GM11168 (cell line): ENCODE measurements around the gene TMEM8B.

Experiments used
- in situ Hi-C: fragments of 300-500 bp; cut with MboI; formaldehyde crosslinking; loops from one replicate; pipeline ENCODE4 v1.12.0; 2022; ENCODE audit warnings: low sequenced_read_pairs; ENCODE audit not compliant: unreplicated experiment

The TMEM8B gene, protein sequence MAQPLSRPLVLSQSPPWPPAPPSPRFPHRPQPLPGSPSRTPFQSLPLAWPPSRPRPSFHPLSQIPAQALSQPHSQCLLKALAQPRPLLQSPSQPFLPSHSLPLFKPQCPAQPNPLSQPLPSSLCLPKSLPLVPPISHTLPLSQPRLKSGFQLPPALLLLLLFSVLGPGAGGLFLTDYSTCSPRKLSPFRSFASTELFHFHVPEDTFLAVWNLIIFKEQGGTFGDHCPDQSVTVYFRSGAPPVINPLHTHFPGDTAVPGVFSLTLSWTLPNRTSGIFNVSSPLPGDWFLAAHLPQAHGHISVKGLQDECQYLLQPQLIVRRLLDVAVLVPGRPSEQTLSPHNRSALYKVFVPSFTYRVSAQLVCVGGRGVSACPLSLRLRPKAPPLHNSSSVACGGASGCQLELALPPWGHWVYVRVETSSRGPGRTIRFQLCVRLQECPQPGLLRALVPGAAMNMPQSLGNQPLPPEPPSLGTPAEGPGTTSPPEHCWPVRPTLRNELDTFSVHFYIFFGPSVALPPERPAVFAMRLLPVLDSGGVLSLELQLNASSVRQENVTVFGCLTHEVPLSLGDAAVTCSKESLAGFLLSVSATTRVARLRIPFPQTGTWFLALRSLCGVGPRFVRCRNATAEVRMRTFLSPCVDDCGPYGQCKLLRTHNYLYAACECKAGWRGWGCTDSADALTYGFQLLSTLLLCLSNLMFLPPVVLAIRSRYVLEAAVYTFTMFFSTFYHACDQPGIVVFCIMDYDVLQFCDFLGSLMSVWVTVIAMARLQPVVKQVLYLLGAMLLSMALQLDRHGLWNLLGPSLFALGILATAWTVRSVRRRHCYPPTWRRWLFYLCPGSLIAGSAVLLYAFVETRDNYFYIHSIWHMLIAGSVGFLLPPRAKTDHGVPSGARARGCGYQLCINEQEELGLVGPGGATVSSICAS

GRCh38 chr9:35829084-35829763, at the start of gene TMEM8B:
TSS of gene TMEM8B (plus strand) at chr9:35829228. CDS start at chr9:35829448, 220 bp downstream.
- in situ Hi-C loops, result no loop called here

- in situ Hi-C loops, result no loop called here
Measured at GRCh38 chr9:35781066-35781465, 48.0 kb upstream of the TMEM8B start.

GRCh38 chr9:35783418-35783817, 45.6 kb upstream of the TMEM8B start:
- in situ Hi-C loops, result no loop called here

DNA sequence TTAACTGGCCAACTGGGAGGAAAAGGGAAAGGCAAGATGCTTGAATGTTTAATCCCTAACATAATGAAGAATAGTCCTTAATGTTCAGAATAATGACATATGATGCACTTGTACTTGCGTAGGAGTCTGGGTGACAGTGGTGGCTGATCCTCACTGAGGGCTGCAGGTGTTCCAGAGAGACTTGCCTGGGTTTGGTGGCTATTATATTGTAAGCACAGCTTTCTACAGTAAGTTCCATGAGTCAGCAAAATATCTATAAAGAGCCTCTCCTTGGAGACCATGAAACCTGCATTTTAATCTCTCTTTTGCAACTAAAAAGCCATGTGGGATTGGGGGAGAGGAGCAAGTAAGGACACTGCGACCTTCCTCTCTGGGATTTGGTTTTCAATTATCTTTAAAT, 39.5 kb upstream of the TMEM8B start:
- in situ Hi-C loops, result loop anchor here (5.0 kb wide), 1 partner anchor 93 kb away; no protein-coding TSS in a partner anchor

- in situ Hi-C loops, result no loop called here
Measured at GRCh38 chr9:35790025-35790384, 39.0 kb upstream of the TMEM8B start.

DNA sequence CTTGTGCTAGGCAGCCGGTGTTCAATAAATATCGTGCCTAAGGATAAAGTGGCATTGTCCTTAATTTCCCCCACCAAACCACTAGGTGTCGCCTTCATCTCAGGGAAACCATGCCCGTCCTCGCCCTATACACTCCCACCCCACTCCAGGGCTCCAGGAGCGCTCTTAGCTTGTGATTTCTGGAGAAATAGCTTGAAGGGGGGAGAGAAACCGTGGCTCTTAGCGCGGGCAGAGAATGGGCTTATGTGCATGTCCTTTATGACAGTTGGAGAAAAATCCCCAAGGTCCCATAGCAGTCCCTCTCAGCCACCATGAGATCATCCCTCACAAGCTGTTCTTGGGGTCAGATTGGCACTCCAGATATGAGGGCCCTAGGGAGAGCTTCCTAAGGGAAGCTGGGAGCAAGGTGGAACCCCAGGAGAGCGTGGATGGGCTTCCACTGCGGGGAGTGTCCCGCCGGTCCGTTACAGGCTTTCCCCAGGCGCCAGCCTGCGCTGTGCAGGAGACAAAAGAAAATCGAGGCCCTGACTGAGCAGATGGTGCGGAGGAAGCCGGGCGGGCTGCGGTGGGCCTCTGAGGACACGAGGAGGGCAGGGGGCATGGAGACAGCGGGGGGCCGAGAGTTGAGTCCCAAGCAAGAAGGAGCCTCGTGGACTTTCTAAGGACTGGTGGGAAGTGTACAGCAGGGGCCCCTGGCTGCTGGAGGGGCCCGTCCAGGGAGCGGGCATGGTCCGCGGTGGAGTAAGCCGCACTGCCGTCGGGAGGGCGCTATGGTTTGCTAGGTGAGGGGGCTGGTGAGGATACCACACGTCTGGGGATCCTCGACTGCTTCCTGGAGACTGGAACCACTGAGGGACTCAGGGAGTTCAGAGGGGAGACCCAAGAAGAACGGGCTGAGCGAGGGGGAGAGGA, 38.4 kb upstream of the TMEM8B start:
- in situ Hi-C loops, result no loop called here

GRCh38 chr9:35791297-35791921, 37.6 kb upstream of the TMEM8B start, which contains the start of gene NPR2:
TSS of gene NPR2 (plus strand) at chr9:35791591. CDS start at chr9:35792409, 818 bp downstream.
- in situ Hi-C loops, result no loop called here

- in situ Hi-C loops, result no loop called here
Measured at GRCh38 chr9:35792024-35792813, 36.8 kb upstream of the TMEM8B start.

GRCh38 chr9:35792826-35793225, 36.2 kb upstream of the TMEM8B start:
- in situ Hi-C loops, result no loop called here

GRCh38 chr9:35793461-35793860, 35.6 kb upstream of the TMEM8B start:
- in situ Hi-C loops, result no loop called here

- in situ Hi-C loops, result no loop called here
Measured at GRCh38 chr9:35795695-35796094, 33.3 kb upstream of the TMEM8B start.

DNA sequence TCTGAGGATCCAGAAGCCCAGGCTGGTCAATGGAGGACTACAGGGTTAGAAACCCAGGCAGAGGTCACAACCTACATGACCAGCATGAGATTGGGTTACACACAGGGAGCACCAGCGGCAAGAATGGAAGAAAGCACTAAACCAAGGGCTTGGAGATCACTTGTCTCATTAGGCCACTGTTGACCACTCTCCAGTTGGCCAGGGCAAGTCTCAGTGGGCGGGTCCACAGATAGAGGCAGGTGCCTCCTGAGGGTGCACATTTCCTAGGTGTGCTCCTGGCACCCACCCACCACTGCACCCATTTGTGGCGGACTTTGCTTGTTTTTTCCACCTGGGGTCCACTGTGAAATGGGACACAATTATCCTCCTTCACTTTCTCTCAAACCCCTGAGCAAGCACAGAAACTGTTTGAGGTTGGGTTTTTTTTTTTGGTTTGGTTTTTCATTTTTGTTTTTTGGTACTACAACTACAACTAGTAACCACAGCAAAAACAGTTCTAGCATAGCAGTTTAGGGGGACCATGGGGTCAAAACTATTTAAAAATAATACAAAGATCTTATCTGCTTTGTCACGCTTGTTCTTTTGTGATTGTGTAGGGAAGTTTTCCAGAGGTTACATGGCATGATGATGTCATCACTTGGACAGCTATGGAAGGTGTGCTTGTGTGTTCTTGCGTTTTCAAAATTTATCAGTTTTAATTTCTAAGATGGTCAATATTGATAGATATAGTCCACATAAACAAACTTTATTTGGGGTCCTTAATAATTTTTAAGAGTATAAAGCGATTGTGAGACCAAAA, 31.5 kb upstream of the TMEM8B start:
- in situ Hi-C loops, result no loop called here

DNA sequence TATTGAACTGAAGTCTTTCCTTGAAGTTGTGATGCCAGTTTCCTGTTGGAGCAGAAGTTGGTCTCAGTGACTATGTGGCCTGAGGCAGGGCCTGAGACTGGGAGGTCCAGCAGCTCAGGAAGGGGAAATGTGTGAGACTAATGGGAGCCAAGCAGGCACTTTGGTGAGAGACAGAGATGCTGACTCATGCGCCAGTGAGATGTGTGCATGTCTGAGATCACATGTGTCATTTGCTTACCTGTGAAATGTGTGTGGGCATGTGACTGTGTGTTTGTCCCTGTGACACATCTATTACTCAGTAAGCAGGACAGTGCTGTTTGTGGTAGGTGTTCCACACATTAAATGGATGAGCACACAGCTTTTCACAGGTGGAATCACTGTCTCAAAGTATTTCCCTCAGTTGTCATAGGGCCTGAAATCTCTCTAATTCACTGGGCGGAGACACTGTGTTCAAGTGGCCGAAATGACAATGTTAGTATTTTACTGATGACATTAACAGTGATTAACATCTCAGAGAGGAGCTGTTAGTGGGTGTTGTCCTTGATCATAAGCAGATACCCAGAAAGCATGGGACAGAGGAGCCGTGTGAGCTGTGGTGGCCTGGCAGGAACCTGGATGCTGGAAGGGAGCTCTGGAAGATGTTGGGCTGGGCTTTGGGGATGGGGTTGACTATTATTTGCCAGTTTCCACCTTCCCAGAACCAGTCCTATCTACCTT, 30.2 kb upstream of the TMEM8B start:
- in situ Hi-C loops, result no loop called here

GRCh38 chr9:35800530-35800929, 28.5 kb upstream of the TMEM8B start:
- in situ Hi-C loops, result no loop called here

- in situ Hi-C loops, result no loop called here
Measured at GRCh38 chr9:35801328-35802128, 27.5 kb upstream of the TMEM8B start.

DNA sequence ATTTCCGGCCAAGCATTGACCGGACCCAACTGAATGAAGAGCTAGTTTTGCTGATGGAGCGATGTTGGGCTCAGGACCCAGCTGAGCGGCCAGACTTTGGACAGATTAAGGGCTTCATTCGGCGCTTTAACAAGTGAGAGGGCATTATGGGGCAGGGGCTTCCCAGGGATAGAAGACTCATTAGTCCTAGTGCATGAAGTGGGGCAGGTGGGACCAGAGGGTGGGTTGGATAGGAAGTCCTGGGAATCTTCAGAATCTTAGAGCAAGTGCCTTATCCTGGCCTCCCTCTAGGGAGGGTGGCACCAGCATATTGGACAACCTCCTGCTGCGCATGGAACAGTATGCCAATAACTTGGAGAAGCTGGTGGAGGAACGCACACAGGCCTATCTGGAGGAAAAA, 22.9 kb upstream of the TMEM8B start:
- in situ Hi-C loops, result no loop called here
